GM15510 (cell line): ENCODE data around the gene RAC2.

Experiments
- POLR2A ChIP-seq: IDR thresholded peaks from 3 replicates; pipeline ENCODE4 v1.6.1; 2011; ENCODE audit warnings: borderline replicate concordance; ENCODE audit not compliant: insufficient read length; ENCODE audit errors: extremely low read depth

Gene RAC2

GRCh38 chr22:37244114-37244921 lies at the start of gene RAC2:
Gene RAC2, minus strand, starts transcription at chr22:37244269. Its CDS starts 121 bp downstream, at chr22:37244148.
- peak; percentile 91 for TF ChIP-seq POLR2A

- no peak for TF ChIP-seq POLR2A
These were observed 49.1 kb upstream of the RAC2 start for GRCh38 chr22:37293172-37293571.

GRCh38 chr22:37292641-37293040 lies 48.6 kb upstream of the RAC2 start:
- no peak for TF ChIP-seq POLR2A

- no peak for TF ChIP-seq POLR2A
These were observed 47.7 kb upstream of the RAC2 start for GRCh38 chr22:37291559-37292298.

GRCh38 chr22:37290737-37291136 lies 46.7 kb upstream of the RAC2 start:
- TF ChIP-seq POLR2A: no peak

GRCh38 chr22:37289156-37289735 lies 45.2 kb upstream of the RAC2 start:
- no peak for TF ChIP-seq POLR2A

- no peak for TF ChIP-seq POLR2A
These were observed 44.5 kb upstream of the RAC2 start for GRCh38 chr22:37288521-37288920.

- TF ChIP-seq POLR2A: no peak
These were observed 43.5 kb upstream of the RAC2 start for GRCh38 chr22:37287550-37287951.

- no peak for TF ChIP-seq POLR2A
These were observed 41.9 kb upstream of the RAC2 start for GRCh38 chr22:37285937-37286336.

GRCh38 chr22:37284805-37285355 lies 40.8 kb upstream of the RAC2 start:
- peak; percentile 29 for TF ChIP-seq POLR2A

- TF ChIP-seq POLR2A: no peak
These were observed 40.2 kb upstream of the RAC2 start for GRCh38 chr22:37284126-37284804.

- no peak for TF ChIP-seq POLR2A
These were observed 39.4 kb upstream of the RAC2 start for GRCh38 chr22:37283393-37283937.

GRCh38 chr22:37282385-37282677 lies 38.3 kb upstream of the RAC2 start, which contains the start of gene CYTH4:
Gene CYTH4, plus strand, starts transcription at chr22:37282508. Its CDS starts 62 bp downstream, at chr22:37282570.
- peak; percentile 34 for TF ChIP-seq POLR2A

GRCh38 chr22:37281646-37282384 lies 37.7 kb upstream of the RAC2 start:
- TF ChIP-seq POLR2A: no peak

- no peak for TF ChIP-seq POLR2A
These were observed 37.1 kb upstream of the RAC2 start for GRCh38 chr22:37281195-37281594.

GRCh38 chr22:37280718-37281117 lies 36.6 kb upstream of the RAC2 start:
- TF ChIP-seq POLR2A: no peak
